GM18520 (cell line): ENCODE results near the gene SELENOI.
"Not testable (repeated sequence)": the region's sequence is repeated elsewhere in the genome, so short reads cannot be mapped to it uniquely, and the experiment has no call there.

Experiments used
- ATAC-seq: cut with Tn5 transposase; IDR thresholded peaks from one replicate; pipeline ENCODE4 v1.9.1; 2021; ENCODE audit not compliant: unreplicated experiment

Gene SELENOI

GRCh38 chr2:26326514-26326913, 19.4 kb upstream of the SELENOI start:
- ATAC-seq = no peak

DNA sequence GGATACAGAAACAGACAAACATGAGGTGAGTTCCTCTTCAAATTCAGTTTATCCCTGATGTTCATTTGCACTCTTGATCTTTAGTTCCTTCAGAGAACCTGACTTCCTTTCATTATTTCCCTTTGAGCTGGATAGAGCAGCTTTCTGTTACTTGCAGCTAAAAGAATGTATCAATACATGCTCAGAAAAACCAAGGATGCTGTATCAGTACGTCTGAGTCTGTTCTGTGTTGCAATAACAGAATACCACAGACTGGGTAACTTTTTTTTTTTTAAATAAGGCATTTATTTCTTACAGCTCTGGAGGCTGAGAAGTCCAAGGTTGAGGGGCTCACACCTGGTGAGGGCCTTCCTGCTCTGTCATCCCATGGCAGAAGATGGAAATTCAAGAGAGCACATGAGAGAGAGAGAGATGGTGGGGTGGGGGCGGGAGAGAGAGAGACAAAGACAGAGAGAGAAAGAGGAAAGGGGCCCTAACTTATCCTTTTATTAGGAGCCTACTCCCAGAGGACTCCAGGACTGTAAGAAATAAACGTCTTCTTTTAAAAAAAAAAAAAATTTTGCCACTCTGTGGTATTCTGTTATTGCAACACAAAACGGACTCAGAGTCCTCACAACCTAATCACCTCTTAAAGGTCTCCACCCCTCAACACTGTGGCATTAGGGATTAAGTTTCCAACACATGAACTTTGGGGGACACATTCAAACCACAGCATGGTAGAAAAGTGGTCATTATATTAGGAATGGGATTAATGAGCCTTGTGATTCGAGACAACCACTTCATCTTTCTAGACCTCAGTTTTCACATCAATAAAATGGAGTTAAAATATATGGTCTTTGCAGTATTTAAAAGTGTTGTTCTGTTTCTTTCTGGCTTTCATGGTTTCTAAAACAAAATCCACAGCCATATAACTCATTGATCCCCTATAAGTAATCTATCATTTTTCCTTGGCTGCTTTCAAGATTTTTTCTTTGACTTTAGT, 18.4 kb upstream of the SELENOI start:
- no peak for ATAC-seq

- ATAC-seq = not testable (repeated sequence)
Observed at GRCh38 chr2:26329083-26329482, 16.9 kb upstream of the SELENOI start.

- no peak for ATAC-seq
Observed at GRCh38 chr2:26330114-26330549, 15.8 kb upstream of the SELENOI start.

DNA sequence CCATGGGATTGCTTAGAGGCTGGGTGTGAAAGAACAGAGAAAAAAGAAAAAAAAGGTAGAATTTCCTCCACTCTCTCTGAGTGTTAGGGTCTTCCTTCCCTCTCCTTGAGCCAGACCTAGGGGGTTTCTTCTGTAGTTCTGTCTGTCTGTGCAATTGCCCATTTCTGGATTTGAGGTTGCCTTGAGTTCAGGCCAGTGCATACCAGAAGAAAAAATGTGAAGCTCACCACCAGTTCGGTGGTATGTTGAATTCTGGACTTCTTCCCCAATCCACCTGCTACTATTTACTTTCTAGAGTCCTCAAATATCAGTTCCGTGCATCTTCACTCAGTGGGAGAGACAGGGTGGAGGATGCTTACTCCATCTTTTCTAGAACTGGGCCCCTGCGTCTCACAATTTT, 15.3 kb upstream of the SELENOI start:
- no peak for ATAC-seq

DNA sequence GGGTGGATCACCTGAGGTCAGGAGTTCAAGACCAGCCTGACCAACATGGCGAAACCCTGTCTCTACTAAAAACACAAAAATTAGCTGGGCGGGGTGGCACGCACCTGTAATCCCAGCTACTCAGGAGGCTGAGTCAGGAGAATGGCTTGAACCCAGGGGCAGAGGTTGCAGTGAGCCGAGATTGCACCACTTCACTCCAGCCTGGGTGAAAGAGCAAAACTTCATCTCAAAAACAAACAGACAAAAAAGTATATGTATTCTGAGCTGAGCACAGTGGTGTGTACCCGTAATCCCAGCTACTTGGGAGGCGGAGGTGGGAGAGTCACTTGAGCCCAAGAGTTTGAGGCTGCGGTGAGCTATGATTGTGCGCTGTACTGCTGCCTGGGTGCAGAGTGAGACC, 14.6 kb upstream of the SELENOI start:
- ATAC-seq = not testable (repeated sequence)

DNA sequence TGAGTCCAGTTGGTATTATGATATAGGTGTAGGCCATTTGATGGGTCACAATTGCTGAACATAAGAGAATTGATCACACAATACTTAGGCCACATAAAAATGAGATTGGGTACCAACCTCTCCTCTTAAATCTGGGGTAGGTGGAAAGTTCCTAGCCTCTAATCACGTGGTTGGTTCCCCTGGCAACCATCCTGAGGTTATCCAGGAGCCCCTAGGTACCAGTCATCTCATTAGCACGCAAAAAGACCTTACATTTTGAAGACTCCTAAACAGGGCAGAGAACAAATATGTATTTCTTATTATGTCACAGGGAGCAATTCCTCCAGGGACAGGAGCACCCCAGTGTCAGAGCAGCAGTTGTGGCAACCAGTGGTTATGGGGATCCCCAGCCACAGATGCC, 12.7 kb upstream of the SELENOI start:
- ATAC-seq = no peak

- no peak for ATAC-seq
Observed at GRCh38 chr2:26335231-26335630, 10.7 kb upstream of the SELENOI start.

DNA sequence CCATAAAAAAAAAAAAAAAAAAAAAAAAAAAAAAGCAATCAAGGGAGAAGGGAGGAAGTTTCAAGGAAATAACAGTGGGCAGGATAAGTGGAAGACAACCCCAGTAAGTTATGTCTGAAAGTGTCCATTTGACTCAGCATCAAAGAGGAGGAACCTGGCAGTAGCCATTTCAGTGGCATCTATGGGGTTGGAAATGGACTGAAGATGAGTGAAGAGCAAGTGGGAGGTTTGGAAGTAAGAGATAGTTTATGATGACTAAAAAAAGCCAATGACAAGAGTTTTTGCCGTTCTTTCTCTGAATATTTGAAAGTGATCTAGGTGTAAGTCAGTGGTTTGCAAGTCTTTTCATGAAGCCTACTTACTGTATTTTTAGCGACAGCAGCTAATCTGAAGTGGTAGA, 9.2 kb upstream of the SELENOI start:
- ATAC-seq = no peak

- no peak for ATAC-seq
Observed at GRCh38 chr2:26337298-26337697, 8.6 kb upstream of the SELENOI start.

DNA sequence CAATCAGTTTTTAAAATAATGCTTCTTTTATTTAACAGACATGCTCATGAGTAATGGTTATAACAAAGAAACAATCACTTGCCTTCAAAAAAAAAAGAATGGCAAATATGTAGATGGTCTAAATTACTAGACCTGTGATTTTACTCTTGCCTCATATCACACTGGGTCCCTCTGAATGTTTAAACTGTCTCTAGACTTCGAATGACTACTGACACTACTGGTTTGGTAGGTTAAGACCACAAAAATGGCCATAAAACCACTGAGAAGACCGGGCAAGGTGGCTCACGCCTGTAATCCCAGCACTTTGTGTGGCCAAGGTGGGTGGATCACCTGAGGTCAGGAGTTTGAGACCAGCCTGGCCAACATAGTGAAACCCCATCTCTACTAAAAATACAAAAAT, 5.1 kb upstream of the SELENOI start:
- ATAC-seq = no peak

GRCh38 chr2:26344581-26345282, 1.2 kb upstream of the SELENOI start:
- no peak for ATAC-seq

GRCh38 chr2:26345283-26345544, 729 bp upstream of the SELENOI start:
- no peak for ATAC-seq

DNA sequence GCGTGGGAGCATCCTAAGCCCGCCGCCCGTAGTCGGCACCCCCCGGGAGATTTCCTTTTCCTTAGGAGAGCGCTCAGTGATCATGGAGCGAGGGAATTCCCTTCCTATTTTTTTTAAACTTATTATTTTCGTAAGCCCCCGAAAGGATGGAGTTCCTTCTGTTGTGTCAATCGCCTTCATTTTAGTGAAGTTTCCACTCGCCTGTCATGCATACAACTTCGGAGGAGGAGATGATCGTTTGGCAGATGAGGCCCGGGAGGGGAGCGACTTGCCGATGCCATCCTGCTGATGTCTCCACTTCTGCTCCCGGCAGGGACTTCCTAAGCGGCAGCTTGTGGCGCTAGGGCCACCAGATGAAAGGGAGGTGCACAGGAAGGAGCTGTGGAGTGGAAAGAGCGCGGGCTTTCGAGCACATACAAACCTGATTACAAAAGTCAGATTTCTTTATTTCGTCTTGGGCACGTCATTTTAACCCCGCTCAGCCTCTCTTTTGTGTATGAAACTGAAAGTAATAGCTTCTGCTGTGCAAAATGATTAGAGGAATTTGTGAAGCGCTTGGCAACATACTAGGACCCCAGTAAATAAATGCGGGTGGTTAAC, 611 bp downstream of the SELENOI start, which contains the start of gene ADGRF3:
Gene ADGRF3, minus strand, starts transcription at position 336 of the 600 bp plus-strand sequence. CDS start 555 bp downstream, outside the sequence.
- no peak for ATAC-seq

DNA sequence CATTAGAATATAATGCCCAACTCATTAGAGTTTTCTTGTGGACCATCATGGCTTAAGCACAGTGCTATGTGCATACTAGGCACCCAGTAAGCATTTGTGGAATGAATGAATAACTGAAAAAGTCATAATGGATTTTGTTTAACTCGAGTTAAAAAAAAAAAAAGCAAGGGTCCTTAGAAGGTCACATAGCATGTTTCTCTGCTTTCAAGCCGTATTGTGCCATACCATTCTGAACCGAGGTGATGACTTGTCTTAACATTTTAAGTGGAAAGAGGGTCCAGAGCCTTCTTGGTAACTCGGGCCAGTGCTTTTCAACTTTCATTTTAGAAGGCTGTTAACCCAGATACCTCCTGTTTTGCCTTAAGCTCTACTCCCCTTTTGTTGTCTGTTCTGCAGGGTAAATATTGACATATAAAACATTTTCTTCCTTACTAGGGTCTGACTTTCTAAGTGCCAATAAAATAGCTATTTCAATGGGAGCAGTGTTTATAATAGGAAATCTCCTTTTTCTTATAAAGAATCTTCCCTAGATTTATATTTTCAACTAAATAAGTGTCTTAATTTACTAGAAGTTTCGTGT, 1.4 kb downstream of the SELENOI start:
- no peak for ATAC-seq

GRCh38 chr2:26349690-26350089, 3.7 kb downstream of the SELENOI start:
- no peak for ATAC-seq

GRCh38 chr2:26351375-26352090, 5.6 kb downstream of the SELENOI start:
- no peak for ATAC-seq

GRCh38 chr2:26352892-26353291, 6.9 kb downstream of the SELENOI start:
- ATAC-seq = no peak

DNA sequence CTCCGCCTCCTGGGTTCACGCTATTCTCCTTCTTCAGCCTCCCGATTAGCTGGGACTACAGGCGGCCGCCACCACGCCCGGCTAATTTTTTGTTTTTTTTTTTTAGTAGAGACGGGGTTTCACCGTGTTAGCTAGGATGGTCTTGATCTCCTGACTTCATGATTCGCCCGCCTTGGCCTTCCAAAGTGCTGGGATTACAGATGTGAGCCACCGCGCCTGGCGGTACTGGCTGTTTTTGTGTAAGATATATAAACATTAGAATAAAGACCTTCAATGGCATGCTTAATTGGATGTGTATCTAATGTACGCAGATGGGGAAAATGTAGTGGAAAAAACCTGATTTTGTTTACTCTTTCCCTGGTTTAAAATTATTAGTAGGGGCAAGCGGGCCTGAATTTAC, 8.5 kb downstream of the SELENOI start:
- ATAC-seq = not testable (repeated sequence)

GRCh38 chr2:26355038-26355995, 9.4 kb downstream of the SELENOI start:
- no peak for ATAC-seq
